ENCODE measurements around the gene HOXB4.

The HOXB4 gene

GRCh38 chr17:48582750-48583069 lies 4.6 kb upstream of the HOXB4 start:
- Histone ChIP-seq H3K9me3 (no peaks in the 10 kb centered on the region), H3K27me3 (peaks cover 95% of the 10 kb centered on the region), H3K4me1 (no peaks in the 10 kb centered on the region), H3K36me3 (no peaks in the 10 kb centered on the region), H3K4me3 (ENCODE audit: low read depth, low read length) (no peak overlapping the region)
- no peak for DNase-seq
- no peak for TF ChIP-seq CTCF (IDR thresholded peaks at IDR 0.05; ENCODE audit: low read depth, low read length)

GRCh38 chr17:48579760-48580554 lies 1.8 kb upstream of the HOXB4 start:
- TF ChIP-seq CTCF (IDR thresholded peaks at IDR 0.05; ENCODE audit: low read depth, low read length), result no peak
- Histone ChIP-seq H3K4me3 (ENCODE audit: low read depth, low read length) (no peak overlapping the region), H3K27me3 (peaks cover 94% of the 10 kb centered on the region), H3K9me3 (no peaks in the 10 kb centered on the region), H3K4me1 (no peaks in the 10 kb centered on the region), H3K36me3 (no peaks in the 10 kb centered on the region)
- no peak for DNase-seq

- no peak for TF ChIP-seq CTCF (IDR thresholded peaks at IDR 0.05; ENCODE audit: low read depth, low read length)
- Histone ChIP-seq H3K9me3 (no peaks in the 10 kb centered on the region), H3K4me1 (no peaks in the 10 kb centered on the region), H3K36me3 (no peaks in the 10 kb centered on the region), H3K4me3 (ENCODE audit: low read depth, low read length) (no peak overlapping the region), H3K27me3 (peaks cover 96% of the 10 kb centered on the region)
- no peak for DNase-seq
These were observed 1.3 kb upstream of the HOXB4 start for GRCh38 chr17:48579471-48579759.

GRCh38 chr17:48578616-48579470 lies 693 bp upstream of the HOXB4 start:
- H3K4me3 ChIP-seq (ENCODE audit: low read depth, low read length), result no peak overlapping the region
- no peak for TF ChIP-seq CTCF (IDR thresholded peaks at IDR 0.05; ENCODE audit: low read depth, low read length)
- no peak for DNase-seq
- no peaks in the 10 kb centered on the region for H3K36me3 ChIP-seq
- H3K4me1 ChIP-seq, result no peaks in the 10 kb centered on the region
- no peaks in the 10 kb centered on the region for H3K9me3 ChIP-seq
- peaks cover 96% of the 10 kb centered on the region for H3K27me3 ChIP-seq

- H3K9me3 ChIP-seq, result no peaks in the 10 kb centered on the region
- H3K4me3 ChIP-seq (ENCODE audit: low read depth, low read length), result no peak overlapping the region
- H3K4me1 ChIP-seq, result no peaks in the 10 kb centered on the region
- no peak for TF ChIP-seq CTCF (IDR thresholded peaks at IDR 0.05; ENCODE audit: low read depth, low read length)
- no peak for DNase-seq
- peaks cover 96% of the 10 kb centered on the region for H3K27me3 ChIP-seq
- H3K36me3 ChIP-seq, result no peaks in the 10 kb centered on the region
These were observed 712 bp downstream of the HOXB4 start for GRCh38 chr17:48577330-48577945.

All from BE2C (cell line).